ENCODE data around the gene CACNA1D. TPM values are rescaled to one million over a fixed set of nuclear protein-coding genes. Genes with fewer than 3 reads are reported as not detected.

Gene CACNA1D
- total and polyA plus RNA-seq, 2 donors (not counting 1 experiment from before 2014, with no cell fraction given), result 0.17 to 0.37 TPM

DNA sequence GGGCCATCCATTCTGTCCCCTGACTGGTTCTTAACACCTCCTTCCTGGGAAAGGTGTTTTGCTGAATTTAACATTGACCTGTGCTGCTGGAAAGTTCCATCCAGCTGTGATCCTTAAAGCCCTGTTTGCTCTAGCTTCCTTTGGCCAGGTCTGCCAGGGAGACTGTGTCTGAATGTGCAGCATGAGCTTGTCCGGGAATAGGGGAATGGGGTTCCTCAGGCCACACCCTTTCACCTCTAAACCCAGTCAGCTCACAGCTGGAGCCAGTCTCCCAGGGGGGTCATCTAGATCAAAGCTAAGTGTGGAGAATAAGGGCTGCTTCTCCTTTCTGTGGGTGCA lies 177.5 kb downstream of the CACNA1D start:
- DNase-seq (ENCODE audit: low read depth in 2 of 2), result no peak
- no peaks in the 10 kb centered on the region for H3K9me3 ChIP-seq (ENCODE audit: control insufficient read depth, insufficient read depth, low read depth, low read length)
- no peak overlapping the region for H3K4me3 ChIP-seq (replicated peaks in 1 of 4; ENCODE audit: control extremely low read depth in 1 of 4, insufficient read depth in 1 of 4, low read depth in 3 of 4, low read length in 4 of 4)
- no peak overlapping the region for H3K27ac ChIP-seq (ENCODE audit: insufficient read depth, low read length)
- no peaks in the 10 kb centered on the region for H3K79me2 ChIP-seq (ENCODE audit: control insufficient read depth, insufficient read depth, low read length)
- H3K4me1 ChIP-seq (ENCODE audit: control insufficient read depth, extremely low read depth, insufficient read depth, low read length), result no peaks in the 10 kb centered on the region
- H4K20me1 ChIP-seq (ENCODE audit: control insufficient read depth, extremely low read depth, insufficient read depth, low read length), result no peaks in the 10 kb centered on the region
- peaks cover 4% of the 10 kb centered on the region for H3K27me3 ChIP-seq (ENCODE audit: control insufficient read depth, insufficient read depth, low read length)
- H3K4me2 ChIP-seq (ENCODE audit: extremely low read depth, insufficient read depth, low read length), result no peak overlapping the region
- H3K36me3 ChIP-seq (ENCODE audit: control insufficient read depth, insufficient read depth, low read length), result no peaks in the 10 kb centered on the region
- TF ChIP-seq CTCF (conservative IDR thresholded peaks at IDR 0.05 in 1 of 2, IDR thresholded peaks at IDR 0.05 in 1 of 2; ENCODE audit: low read depth in 1 of 2, low read length in 2 of 2) (no peak), EZH2 (IDR thresholded peaks at IDR 0.05; ENCODE audit: low read length, missing control alignments) (no peak)
- H2AFZ ChIP-seq (ENCODE audit: low read length), result no peak overlapping the region
- H3K9ac ChIP-seq (ENCODE audit: insufficient read depth, low read length), result no peak overlapping the region

- no peaks in the 10 kb centered on the region for H3K9me3 ChIP-seq (ENCODE audit: control insufficient read depth, insufficient read depth, low read depth, low read length)
- no peaks in the 10 kb centered on the region for H4K20me1 ChIP-seq (ENCODE audit: control insufficient read depth, extremely low read depth, insufficient read depth, low read length)
- no peak overlapping the region for H3K27ac ChIP-seq (ENCODE audit: insufficient read depth, low read length)
Measured at GRCh38 chr3:53672981-53673380, 178.6 kb downstream of the CACNA1D start.

GRCh38 chr3:53673722-53674350 lies 179.4 kb downstream of the CACNA1D start:
- Histone ChIP-seq H3K79me2 (ENCODE audit: control insufficient read depth, insufficient read depth, low read length) (no peaks in the 10 kb centered on the region), H3K9ac (ENCODE audit: insufficient read depth, low read length) (no peak overlapping the region), H3K4me1 (ENCODE audit: control insufficient read depth, extremely low read depth, insufficient read depth, low read length) (no peaks in the 10 kb centered on the region), H3K4me2 (ENCODE audit: extremely low read depth, insufficient read depth, low read length) (no peak overlapping the region), H3K9me3 (ENCODE audit: control insufficient read depth, insufficient read depth, low read depth, low read length) (no peaks in the 10 kb centered on the region), H3K4me3 (replicated peaks in 1 of 4; ENCODE audit: control extremely low read depth in 1 of 4, insufficient read depth in 1 of 4, low read depth in 3 of 4, low read length in 4 of 4) (no peak overlapping the region), H3K36me3 (ENCODE audit: control insufficient read depth, insufficient read depth, low read length) (no peaks in the 10 kb centered on the region), H3K27me3 (ENCODE audit: control insufficient read depth, insufficient read depth, low read length) (peaks cover 4% of the 10 kb centered on the region), H4K20me1 (ENCODE audit: control insufficient read depth, extremely low read depth, insufficient read depth, low read length) (no peaks in the 10 kb centered on the region), H3K27ac (ENCODE audit: insufficient read depth, low read length) (no peak overlapping the region), H2AFZ (ENCODE audit: low read length) (no peak overlapping the region)
- no peak for DNase-seq (ENCODE audit: low read depth in 2 of 2)
- TF ChIP-seq EZH2 (IDR thresholded peaks at IDR 0.05; ENCODE audit: low read length, missing control alignments) (no peak), CTCF (conservative IDR thresholded peaks at IDR 0.05 in 1 of 2, IDR thresholded peaks at IDR 0.05 in 1 of 2; ENCODE audit: low read depth in 1 of 2, low read length in 2 of 2) (no peak)

More at GRCh38 chr3:53672981-53673380, 178.6 kb downstream of the CACNA1D start:
- Histone ChIP-seq H3K27me3 (ENCODE audit: control insufficient read depth, insufficient read depth, low read length) (peaks cover 4% of the 10 kb centered on the region), H3K9ac (ENCODE audit: insufficient read depth, low read length) (no peak overlapping the region), H2AFZ (ENCODE audit: low read length) (no peak overlapping the region), H3K36me3 (ENCODE audit: control insufficient read depth, insufficient read depth, low read length) (no peaks in the 10 kb centered on the region), H3K4me2 (ENCODE audit: extremely low read depth, insufficient read depth, low read length) (no peak overlapping the region), H3K4me1 (ENCODE audit: control insufficient read depth, extremely low read depth, insufficient read depth, low read length) (no peaks in the 10 kb centered on the region), H3K79me2 (ENCODE audit: control insufficient read depth, insufficient read depth, low read length) (no peaks in the 10 kb centered on the region), H3K4me3 (replicated peaks in 1 of 4; ENCODE audit: control extremely low read depth in 1 of 4, insufficient read depth in 1 of 4, low read depth in 3 of 4, low read length in 4 of 4) (no peak overlapping the region)
- TF ChIP-seq CTCF (conservative IDR thresholded peaks at IDR 0.05 in 1 of 2, IDR thresholded peaks at IDR 0.05 in 1 of 2; ENCODE audit: low read depth in 1 of 2, low read length in 2 of 2), result no peak
- TF ChIP-seq EZH2 (IDR thresholded peaks at IDR 0.05; ENCODE audit: low read length, missing control alignments), result no peak
- DNase-seq (ENCODE audit: low read depth in 2 of 2), result no peak
